ENCODE results near the gene ISX.

DNA sequence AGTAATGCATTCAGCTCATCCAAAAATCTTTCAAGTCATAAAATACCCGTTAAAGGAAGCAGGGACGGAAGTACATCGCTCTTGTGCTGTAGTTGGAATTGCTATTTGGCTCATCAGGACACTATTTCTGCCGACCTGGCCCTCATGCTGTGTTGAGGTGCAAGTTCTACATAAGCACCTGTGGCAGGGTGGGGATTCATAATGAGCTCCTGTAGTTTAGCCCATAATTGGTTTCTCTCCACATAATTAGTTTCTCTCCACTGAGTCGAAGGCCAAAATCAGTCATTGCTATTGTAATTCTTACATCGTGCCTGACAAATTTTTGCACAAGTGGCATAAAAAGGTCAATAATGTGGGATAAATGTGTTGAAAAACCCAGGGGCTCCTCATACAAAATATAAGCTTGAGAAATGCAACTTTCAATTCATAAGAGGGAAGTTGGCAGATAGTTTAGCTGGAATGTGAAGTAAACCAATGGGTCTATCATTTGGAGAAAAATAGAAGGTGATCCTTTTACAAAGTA lies 14.9 kb upstream of the ISX start:
- TF ChIP-seq CTCF (conservative IDR thresholded peaks at IDR 0.05; ENCODE audit: low read depth, low read length) (no peak), EZH2 (IDR thresholded peaks at IDR 0.05; ENCODE audit: borderline replicate concordance, low read depth, low read length, poor library complexity, severe bottlenecking) (no peak)

All from A673 (cell line).